Measurements from ENCODE around the gene SCARF2. TPM values are rescaled to one million over a fixed set of nuclear protein-coding genes. Genes with fewer than 3 reads are reported as not detected.

SCARF2 gene
- total and polyA plus RNA-seq, 7 donors, result under 0.01 to 12.8 (median 6.4) TPM

DNA sequence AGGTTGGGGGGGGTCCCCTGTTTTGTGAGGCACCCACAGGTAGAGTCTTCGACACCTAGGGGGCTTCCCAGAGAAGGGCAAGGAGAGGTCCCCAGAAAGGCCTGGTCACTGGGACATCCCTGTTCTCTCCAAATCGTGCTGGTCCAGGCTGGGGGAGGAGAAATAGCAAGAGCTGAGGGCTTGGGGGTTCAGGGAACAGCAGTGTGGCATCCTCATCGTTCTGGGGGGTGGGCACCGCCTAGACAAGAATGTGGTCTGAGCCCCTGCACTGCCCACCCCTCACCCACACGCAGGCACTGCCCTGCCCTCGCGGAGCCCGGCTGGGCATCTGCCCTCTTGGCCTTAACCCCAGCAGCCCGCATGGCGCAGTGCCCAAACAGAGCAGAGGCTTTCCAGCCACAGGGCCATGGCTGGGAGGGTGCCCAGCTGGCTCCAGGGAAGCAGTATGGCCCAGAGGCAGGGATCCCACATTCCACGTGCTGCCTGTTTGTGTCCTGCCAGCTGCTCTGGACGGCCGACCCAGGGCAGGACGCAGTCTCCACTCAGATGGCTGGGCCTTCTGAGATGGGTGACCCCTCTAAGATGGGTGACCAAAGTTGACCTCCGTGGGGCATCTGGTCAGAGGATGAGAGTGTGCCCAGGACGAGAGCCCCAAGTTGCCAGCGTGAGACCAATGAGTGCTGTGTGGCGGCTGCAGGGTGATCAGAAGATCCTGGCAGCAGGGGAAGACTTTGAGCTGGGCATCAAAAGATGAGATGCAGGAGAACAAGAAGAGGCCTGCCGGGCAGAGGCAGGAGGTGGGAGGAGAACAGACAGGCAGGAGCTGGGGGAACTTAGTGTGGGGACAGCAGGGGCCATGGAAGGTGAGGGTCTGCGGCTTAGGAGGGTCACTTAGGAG lies 14.4 kb downstream of the SCARF2 start:
- Histone ChIP-seq H3K36me3 (peaks cover 0 to 15% (median 5%) of the 10 kb centered on the region in 4 donors), H3K9me3 (no peaks in the 10 kb centered on the region), H3K4me3 (no peak overlapping the region), H3K27me3 (no peaks in the 10 kb centered on the region), H3K27ac (peak overlapping the region; percentile 33 to 71 (median 66)), H3K4me1 (peaks cover 0 to 32% (median 30%) of the 10 kb centered on the region in 4 donors)
- intact Hi-C loops (cut with DNase I), result no loop called here
- TF ChIP-seq POLR2A (IDR thresholded peaks at IDR 0.05) (no peak), POLR2AphosphoS5 (IDR thresholded peaks at IDR 0.05) (peak in 3 of 4 donors; percentile 32 to 56 (median 41)), EP300 (IDR thresholded peaks at IDR 0.05) (no peak)
- DNase-seq, result peak; percentile 89
- 65 to 76% methylated on average over 20 of the region's 20 CpGs for WGBS, 2 donors

DNA sequence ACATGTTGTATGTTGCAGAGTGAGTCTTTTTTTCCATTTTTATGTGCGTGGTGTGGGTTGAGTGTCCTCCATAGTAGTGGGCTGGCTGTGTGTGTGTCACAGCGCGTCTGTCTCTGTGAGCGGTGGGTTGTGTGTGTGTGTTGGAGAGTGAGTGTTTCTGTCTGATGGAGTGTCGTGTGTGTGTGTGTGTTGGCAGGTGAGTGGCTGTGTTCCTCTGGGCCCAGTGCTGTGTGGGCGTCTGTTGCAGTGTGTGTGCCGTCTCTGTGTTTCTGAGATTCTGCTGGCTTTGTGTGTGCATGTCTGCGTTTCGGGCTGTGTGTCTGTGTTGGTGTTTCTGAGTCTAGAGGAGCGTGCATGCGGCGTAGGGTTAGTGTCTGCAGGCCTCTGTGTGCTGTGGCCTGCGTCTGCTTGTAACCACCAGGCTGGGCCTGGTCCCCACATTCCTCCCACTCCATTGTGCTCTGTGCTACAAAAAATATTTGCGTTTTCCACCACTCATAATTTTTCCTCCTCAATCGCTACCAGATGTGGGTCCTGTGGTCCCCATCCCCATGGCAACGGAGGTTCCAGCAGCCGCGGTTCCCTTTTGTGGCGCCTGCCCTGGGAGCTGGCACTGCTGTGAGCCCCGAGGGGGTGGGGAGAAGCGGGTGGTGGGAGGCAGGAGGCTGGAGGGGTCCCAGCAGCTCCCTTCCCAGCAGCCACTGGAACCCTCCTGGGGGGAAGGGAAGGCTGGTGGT lies 15.2 kb downstream of the SCARF2 start:
- H3K36me3 ChIP-seq, result peaks cover 0 to 12% (median 3%) of the 10 kb centered on the region in 4 donors
- intact Hi-C loops (cut with DNase I), result no loop called here
- no peaks in the 10 kb centered on the region for H3K9me3 ChIP-seq
- H3K4me1 ChIP-seq, result peaks cover 0 to 35% (median 31%) of the 10 kb centered on the region in 4 donors
- no peaks in the 10 kb centered on the region for H3K27me3 ChIP-seq
- no peak overlapping the region for H3K4me3 ChIP-seq
- peak overlapping the region in 3 of 4 donors; percentile 62 to 71 (median 70) for H3K27ac ChIP-seq
- TF ChIP-seq EP300 (IDR thresholded peaks at IDR 0.05) (no peak), POLR2AphosphoS5 (IDR thresholded peaks at IDR 0.05) (peak in 1 of 4 donors; percentile 12)
- 55 to 79% methylated on average over 21 of the region's 21 CpGs for WGBS, 2 donors
- DNase-seq, result peak; percentile 75

DNA sequence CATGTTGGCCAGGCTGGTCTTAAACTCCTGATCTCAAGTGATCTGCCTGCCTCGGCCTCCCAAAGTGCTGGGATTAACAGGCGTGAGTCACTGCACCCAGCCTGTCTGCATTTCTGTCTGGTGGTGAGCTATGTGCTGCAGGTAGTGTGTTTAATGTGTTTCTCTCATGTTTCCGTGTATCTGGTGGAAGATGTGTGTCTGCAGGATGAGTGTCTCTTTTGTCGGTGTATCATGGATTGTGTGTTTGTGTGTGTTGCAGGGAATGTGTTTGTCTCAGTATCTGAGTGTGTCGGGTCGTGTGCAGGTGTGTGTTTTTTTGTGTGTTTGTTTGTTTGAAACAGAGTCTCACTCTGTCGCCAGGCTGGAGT lies 16.1 kb downstream of the SCARF2 start:
- H3K4me3 ChIP-seq, result no peak overlapping the region
- no peaks in the 10 kb centered on the region for H3K9me3 ChIP-seq
- WGBS, 2 donors, result 80 to 88% methylated on average over 7 of the region's 7 CpGs
- no peak for TF ChIP-seq EP300 (IDR thresholded peaks at IDR 0.05)
- no peaks in the 10 kb centered on the region for H3K27me3 ChIP-seq
- peaks cover 0 to 35% (median 31%) of the 10 kb centered on the region in 4 donors for H3K4me1 ChIP-seq
- peaks cover 0 to 8% (median 0%) of the 10 kb centered on the region in 4 donors for H3K36me3 ChIP-seq
- H3K27ac ChIP-seq, result no peak overlapping the region
- intact Hi-C loops (cut with DNase I), result no loop called here
- peak; percentile 20 for DNase-seq

DNA sequence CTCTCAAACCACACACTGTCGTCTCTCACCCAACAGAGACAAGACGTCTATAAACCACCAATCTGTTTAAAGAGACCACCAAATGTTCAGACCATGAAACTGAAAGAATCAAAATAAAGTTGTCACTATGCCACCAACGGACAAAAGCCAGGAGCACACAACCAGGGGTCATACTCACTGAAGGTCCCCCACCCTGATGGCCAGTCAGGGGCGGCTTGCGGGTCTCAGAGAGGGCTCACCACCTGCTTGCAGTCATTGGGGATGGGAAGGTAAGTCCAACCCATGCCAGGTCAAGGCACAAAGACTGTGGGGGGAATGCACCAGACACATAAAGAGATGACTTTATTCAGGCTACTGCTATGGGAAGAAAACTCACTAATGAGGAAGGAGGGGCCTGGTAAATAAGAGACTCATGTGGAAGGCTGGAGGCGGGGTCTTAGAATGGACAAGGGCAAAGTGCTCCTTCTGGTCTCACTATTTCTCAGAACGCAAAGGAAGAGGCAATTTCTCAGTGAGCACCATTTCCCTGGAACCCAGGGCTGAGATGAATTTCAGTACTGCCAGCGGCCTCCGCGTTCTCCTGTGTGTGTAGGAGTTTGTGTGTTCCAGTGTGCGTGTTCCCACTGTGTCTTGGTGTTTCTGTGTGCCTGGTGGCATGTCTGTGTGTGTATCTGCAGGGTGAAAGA lies 17.3 kb downstream of the SCARF2 start:
- DNase-seq, result peak; percentile 56

DNA sequence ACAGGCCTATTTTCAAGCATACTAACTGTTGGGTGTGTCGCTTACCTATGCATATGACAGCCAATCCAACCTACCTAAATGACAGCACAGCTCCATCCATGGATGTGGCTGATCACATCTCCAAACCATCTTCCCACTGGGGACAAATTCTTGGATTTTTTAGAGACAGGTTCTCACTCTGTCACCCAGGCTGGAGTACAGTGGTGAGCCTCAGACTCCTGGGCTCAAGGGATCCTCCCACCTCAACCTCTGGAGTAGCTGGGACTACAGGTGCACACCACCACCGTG lies 18.0 kb downstream of the SCARF2 start:
- peak; percentile 13 for DNase-seq
- Histone ChIP-seq H3K27ac (no peak overlapping the region), H3K36me3 (peaks cover 0 to under 1% (median 0%) of the 10 kb centered on the region in 4 donors), H3K9me3 (no peaks in the 10 kb centered on the region), H3K4me1 (peaks cover 0 to 33% (median 29%) of the 10 kb centered on the region in 4 donors), H3K4me3 (no peak overlapping the region), H3K27me3 (no peaks in the 10 kb centered on the region)
- 82 to 89% methylated on average over 2 of the region's 2 CpGs for WGBS, 2 donors
- TF ChIP-seq, protein P1, sequence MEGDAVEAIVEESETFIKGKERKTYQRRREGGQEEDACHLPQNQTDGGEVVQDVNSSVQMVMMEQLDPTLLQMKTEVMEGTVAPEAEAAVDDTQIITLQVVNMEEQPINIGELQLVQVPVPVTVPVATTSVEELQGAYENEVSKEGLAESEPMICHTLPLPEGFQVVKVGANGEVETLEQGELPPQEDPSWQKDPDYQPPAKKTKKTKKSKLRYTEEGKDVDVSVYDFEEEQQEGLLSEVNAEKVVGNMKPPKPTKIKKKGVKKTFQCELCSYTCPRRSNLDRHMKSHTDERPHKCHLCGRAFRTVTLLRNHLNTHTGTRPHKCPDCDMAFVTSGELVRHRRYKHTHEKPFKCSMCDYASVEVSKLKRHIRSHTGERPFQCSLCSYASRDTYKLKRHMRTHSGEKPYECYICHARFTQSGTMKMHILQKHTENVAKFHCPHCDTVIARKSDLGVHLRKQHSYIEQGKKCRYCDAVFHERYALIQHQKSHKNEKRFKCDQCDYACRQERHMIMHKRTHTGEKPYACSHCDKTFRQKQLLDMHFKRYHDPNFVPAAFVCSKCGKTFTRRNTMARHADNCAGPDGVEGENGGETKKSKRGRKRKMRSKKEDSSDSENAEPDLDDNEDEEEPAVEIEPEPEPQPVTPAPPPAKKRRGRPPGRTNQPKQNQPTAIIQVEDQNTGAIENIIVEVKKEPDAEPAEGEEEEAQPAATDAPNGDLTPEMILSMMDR (IDR thresholded peaks at IDR 0.05), result no peak
- no peak for TF ChIP-seq POLR2A (IDR thresholded peaks at IDR 0.05)
- TF ChIP-seq EP300 (IDR thresholded peaks at IDR 0.05), result no peak
- TF ChIP-seq POLR2AphosphoS5 (IDR thresholded peaks at IDR 0.05), result no peak
- intact Hi-C loops (cut with DNase I), result no loop called here

More for the DNA sequence above, 17.3 kb downstream of the SCARF2 start:
- Histone ChIP-seq H3K4me3 (no peak overlapping the region), H3K27ac (no peak overlapping the region), H3K27me3 (no peaks in the 10 kb centered on the region), H3K9me3 (no peaks in the 10 kb centered on the region), H3K4me1 (peaks cover 0 to 35% (median 31%) of the 10 kb centered on the region in 4 donors), H3K36me3 (peaks cover 0 to 7% (median 0%) of the 10 kb centered on the region in 4 donors)
- intact Hi-C loops (cut with DNase I), result no loop called here
- TF ChIP-seq POLR2AphosphoS5 (IDR thresholded peaks at IDR 0.05), result no peak
- no peak for TF ChIP-seq POLR2A (IDR thresholded peaks at IDR 0.05)
- TF ChIP-seq EP300 (IDR thresholded peaks at IDR 0.05), result no peak
- TF ChIP-seq, protein P1 (IDR thresholded peaks at IDR 0.05), result no peak
- 85 to 88% methylated on average over 11 of the region's 11 CpGs for whole genome bisulfite sequencing, 2 donors
